ENCODE measurements around the gene LTB. TPM values are rescaled to one million over a fixed set of nuclear protein-coding genes. Genes with fewer than 3 reads are reported as not detected.

The LTB gene
- total and polyA plus RNA-seq, 2 of the 13 experiments (the other 11 are each of a cell fraction or from before 2014, with no cell fraction given): 0.09 to 0.22 TPM

- TF ChIP-seq THRA (CRISPR knock-in tag; IDR thresholded peaks at IDR 0.05; ENCODE audit: borderline replicate concordance) (no peak; the same call in 1 of the 2 replicates), ZBTB14 (CRISPR knock-in tag; IDR thresholded peaks at IDR 0.05) (no peak), DPF2 (CRISPR knock-in tag; IDR thresholded peaks at IDR 0.05; ENCODE audit: borderline replicate concordance, low read depth) (no peak), ZNF850 (CRISPR knock-in tag; conservative IDR thresholded peaks at IDR 0.05) (no peak), ZSCAN9 (CRISPR knock-in tag; IDR thresholded peaks at IDR 0.05; ENCODE audit: borderline replicate concordance) (0 out of 2 replicates have a peak, but pooled peaks have one; percentile 35), MLX (CRISPR knock-in tag; IDR thresholded peaks at IDR 0.05) (no peak), ATF5 (CRISPR knock-in tag; IDR thresholded peaks at IDR 0.05; ENCODE audit: low read depth) (no peak), MAF1 (CRISPR knock-in tag; IDR thresholded peaks at IDR 0.05; ENCODE audit: borderline replicate concordance) (peak; percentile 64; the same call in 1 of the 2 replicates), DDIT3 (CRISPR knock-in tag; IDR thresholded peaks at IDR 0.05) (no peak), ZNF510 (CRISPR knock-in tag; IDR thresholded peaks at IDR 0.05; ENCODE audit: low read depth) (no peak), POLR2A (IDR thresholded peaks at IDR 0.05; ENCODE audit: insufficient read depth in 1 of 2, low read depth in 2 of 2, low read length in 2 of 2) (peak; percentile 77 to 79), REXO4 (CRISPR knock-in tag; IDR thresholded peaks at IDR 0.05; ENCODE audit: borderline replicate concordance) (no peak), FOXP4 (CRISPR knock-in tag; IDR thresholded peaks at IDR 0.05) (no peak; the same call in 1 of the 2 replicates), MEIS2 (CRISPR knock-in tag; IDR thresholded peaks at IDR 0.05) (no peak; the same call in 1 of the 2 replicates), RAD51 (IDR thresholded peaks at IDR 0.05; ENCODE audit: borderline replicate concordance) (no peak), FOXP1 (IDR thresholded peaks at IDR 0.05) (no peak), FOXP1 (CRISPR knock-in tag; IDR thresholded peaks at IDR 0.05) (no peak), ELF3 (CRISPR knock-in tag; IDR thresholded peaks at IDR 0.05) (no peak), FOXK2 (IDR thresholded peaks at IDR 0.05) (no peak), HOMEZ (CRISPR knock-in tag; IDR thresholded peaks at IDR 0.05; ENCODE audit: low read depth) (no peak), HNRNPK (IDR thresholded peaks at IDR 0.05; ENCODE audit: low read depth, low read length, poor library complexity, severe bottlenecking) (peak; percentile 85), MYNN (CRISPR knock-in tag; IDR thresholded peaks at IDR 0.05; ENCODE audit: low read depth) (no peak), NCOA5 (CRISPR knock-in tag; IDR thresholded peaks at IDR 0.05) (no peak), SMAD9 (CRISPR knock-in tag; IDR thresholded peaks at IDR 0.05) (no peak)
Measured at GRCh38 chr6:31620586-31621319, 38.5 kb upstream of the LTB start, which contains the start of gene PRRC2A (continued).
